ENCODE data around the gene C2orf49.

The C2orf49 gene

DNA sequence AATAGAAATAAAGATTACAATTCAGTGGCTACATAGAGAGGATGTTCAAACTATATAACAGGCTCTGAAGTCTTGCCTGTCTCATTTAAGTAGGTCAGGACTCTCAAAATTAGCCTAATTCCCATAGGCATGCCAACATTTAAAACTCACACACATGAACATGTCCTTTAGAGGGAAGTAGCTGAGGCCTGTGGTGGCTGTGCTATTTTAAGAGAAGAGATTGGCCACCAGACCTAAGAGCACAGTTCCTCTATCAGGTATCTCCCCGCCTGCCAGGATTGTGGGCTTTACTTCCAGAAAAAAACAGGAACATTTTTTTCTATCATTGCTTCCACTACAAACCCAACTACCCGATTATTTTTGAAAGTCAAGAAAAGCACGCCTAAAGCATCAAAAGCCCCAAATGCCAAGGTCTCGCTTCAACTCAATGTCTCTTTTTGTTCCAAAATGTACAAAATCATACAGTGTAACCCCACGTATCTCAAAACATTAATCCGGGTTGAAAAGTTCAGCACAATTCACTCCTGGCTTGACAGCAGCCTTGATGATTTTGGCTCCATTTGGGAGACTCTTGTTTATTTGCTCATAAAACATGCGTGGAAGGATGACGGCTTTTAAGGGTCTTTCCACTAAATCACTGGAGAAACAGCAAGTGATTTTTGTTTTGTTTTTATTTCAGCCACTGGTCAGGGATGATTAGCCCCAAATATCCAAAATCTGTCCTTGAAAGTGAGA is 46.3 kb downstream of the C2orf49 start:
- peak; percentile 40 for DNase-seq (ENCODE audit: low read depth)

DNA sequence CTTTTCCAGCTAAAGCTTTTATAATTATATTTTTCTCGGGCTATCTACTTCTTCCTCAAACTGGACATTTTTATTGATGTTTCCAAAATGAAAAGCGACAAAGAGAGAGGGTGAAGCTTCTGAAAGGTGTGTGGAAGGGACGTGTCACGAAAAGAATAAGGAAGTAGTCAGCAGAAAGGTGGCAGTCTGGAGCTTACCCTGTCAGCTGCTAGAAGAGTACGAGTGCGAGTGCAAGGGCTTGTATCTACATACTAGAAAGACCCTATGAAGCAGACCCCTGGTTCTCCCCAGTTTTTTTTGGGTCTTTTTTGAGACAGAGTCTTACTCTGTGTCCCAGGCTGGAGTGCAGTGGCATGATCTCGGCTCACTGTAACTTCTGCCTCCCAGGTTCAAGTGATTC is 46.9 kb downstream of the C2orf49 start:
- DNase-seq (ENCODE audit: low read depth), result no peak

DNA sequence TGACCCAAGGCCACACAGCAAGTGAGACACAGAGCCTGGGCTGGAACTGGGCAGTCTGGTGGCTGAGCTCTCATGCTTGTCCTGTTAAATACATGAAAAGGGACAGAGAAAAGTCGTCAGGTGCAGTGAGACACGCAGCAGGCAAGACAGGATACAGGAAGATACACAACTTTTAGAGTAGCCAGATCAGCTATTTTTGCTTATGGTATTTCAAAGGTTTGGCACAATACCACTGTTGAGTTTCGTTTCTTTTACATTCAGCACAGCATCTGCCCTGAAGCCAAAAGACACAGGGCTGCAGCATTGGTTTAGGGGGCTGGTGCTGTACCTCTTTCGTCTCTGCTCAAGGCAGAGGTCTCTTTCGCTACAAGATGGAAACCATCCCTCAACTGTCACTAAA is 47.5 kb downstream of the C2orf49 start:
- no peak for DNase-seq (ENCODE audit: low read depth)

GRCh38 chr2:105385731-105386540 is 48.6 kb downstream of the C2orf49 start:
- DNase-seq (ENCODE audit: low read depth), result peak; percentile 2

- DNase-seq (ENCODE audit: low read depth), result peak; percentile 47
These were observed 49.9 kb downstream of the C2orf49 start for GRCh38 chr2:105387225-105387624.

GRCh38 chr2:105388971-105389381 is 51.6 kb downstream of the C2orf49 start:
- peak; percentile 96 for DNase-seq (ENCODE audit: low read depth)

- DNase-seq (ENCODE audit: low read depth), result no peak
These were observed 53.1 kb downstream of the C2orf49 start for GRCh38 chr2:105390454-105390853.

DNA sequence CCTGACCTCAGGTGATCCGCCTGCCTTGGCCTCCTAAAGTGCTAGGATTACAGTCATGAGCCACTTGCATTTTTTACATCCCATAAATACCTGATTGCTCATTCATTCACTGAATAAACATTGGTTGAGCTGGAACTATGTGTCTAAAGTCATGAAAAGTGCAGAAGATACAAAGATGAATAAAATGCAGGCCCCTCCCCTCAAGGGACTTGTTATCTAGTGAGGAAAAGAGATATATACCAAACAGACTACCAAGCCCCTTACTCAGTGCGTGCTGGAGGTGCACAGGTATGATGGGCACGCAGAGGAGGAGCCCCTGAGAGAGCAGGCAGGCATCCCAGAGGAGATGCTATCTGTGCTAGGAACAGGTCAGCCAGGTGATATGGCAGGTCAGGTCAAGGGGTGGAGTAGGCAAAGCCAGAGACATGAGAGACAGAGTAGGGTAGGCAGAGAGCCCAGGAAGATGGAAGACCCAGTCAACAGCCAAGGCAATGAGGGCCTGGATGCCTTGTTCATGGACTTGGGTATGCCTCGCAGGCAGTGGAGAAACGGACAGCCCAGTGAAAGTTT is 53.8 kb downstream of the C2orf49 start:
- peak; percentile 93 for DNase-seq (ENCODE audit: low read depth)

GRCh38 chr2:105391763-105392662 is 54.7 kb downstream of the C2orf49 start:
- DNase-seq (ENCODE audit: low read depth), result no peak

DNA sequence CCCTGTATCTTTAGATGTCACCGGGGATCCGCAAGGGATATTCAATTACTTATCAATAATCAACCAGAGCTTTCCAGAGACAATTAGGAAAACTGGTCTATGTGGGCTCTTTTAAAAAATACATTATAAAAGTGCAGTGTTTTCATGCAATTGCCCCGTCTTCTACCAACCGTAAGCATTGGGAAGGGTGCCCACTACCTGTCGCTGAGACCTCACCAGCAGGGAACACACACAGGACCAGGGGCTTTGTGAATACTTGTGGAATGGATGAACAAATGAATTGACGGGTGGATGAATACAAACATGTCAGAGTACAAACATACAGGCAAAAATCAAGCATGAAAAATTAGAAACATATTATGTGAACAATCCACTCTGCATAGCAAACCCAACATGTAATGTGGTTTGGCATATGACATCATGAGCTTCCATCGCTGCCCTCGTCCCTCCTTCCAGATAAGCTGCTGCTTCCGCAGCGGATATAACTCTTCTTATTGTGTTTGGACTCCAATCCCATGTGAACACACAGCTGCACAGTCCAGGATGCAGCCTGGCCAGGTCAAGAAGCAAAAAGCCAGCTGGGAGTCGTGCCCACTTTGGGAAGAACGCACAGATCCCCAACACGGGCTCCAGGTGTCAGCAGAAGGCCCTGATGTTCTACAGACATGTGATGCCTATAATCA is 56.2 kb downstream of the C2orf49 start:
- peak; percentile 98 for DNase-seq (ENCODE audit: low read depth)

DNA sequence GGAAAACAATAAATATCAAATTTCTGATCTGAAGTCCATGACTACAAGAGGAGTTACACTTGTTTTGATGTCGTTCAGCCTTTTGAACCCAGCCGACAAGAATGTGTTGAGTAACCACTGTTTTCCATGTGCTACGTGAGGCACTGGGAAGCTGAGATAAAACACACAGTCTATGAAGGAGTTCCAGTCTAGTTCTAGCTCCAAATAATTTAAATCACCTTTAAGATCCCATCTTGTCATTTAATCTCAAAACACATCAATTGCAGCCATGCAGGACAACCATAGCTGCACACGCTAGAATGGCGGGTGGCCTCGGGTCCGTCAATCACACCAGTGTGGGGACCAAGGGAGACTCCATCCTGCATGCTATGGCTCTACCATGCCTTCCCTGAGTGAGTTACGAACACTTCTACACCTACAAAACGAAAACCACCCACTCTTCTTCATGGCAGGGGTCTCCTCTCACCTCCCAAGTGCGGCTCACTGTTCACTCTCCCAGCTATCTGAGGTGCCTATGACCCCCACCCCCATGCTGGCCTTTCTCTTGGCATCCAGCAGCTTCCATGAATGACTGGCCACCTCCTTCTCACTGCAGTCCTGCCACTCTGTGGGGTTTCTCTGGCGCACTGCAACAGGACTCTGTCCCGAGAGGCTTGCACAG is 57.7 kb downstream of the C2orf49 start:
- DNase-seq (ENCODE audit: low read depth), result peak; percentile 89

DNA sequence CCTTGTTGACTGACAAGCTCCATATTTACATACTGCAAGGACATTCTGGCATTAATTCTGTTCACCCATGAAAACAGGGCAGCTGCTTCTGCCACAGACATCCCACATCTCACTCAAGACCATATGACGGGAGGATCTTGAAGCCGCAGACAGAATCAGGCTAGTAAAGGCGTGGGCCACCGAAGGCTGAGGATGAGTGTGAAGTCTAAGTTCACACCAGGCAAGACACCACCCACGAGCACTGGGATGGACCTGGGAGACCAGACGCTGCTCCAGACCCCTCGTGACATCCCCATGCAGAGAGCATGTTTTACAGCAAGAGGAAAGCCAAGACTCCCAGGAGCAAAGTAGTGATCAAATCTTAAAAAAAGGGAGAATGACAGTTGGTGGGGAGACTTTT is 58.4 kb downstream of the C2orf49 start:
- peak; percentile 60 for DNase-seq (ENCODE audit: low read depth)

- DNase-seq (ENCODE audit: low read depth), result peak; percentile 97
These were observed 59.1 kb downstream of the C2orf49 start for GRCh38 chr2:105396254-105397024.

- DNase-seq (ENCODE audit: low read depth), result no peak
These were observed 59.8 kb downstream of the C2orf49 start for GRCh38 chr2:105397025-105397722.

GRCh38 chr2:105397953-105398335 is 60.6 kb downstream of the C2orf49 start:
- no peak for DNase-seq (ENCODE audit: low read depth)

GRCh38 chr2:105398336-105399206 is 61.2 kb downstream of the C2orf49 start, which contains the start of gene FHL2:
Gene FHL2 (minus strand): TSS chr2:105399051. CDS start chr2:105386516, 12,535 bp downstream.
- peak; percentile 91 for DNase-seq (ENCODE audit: low read depth)
